Measurements from ENCODE around the gene NKD2. TPM values are rescaled to one million over a fixed set of nuclear protein-coding genes. Genes with fewer than 3 reads are reported as not detected.

NKD2 gene
- total and polyA plus RNA-seq, 2 experiments from 2014 or later, result 1.4 to 9.1 TPM

- TF ChIP-seq EZH2 (IDR thresholded peaks at IDR 0.05; ENCODE audit: borderline replicate concordance), result no peak
- TF ChIP-seq EZH2phosphoT487 (IDR thresholded peaks at IDR 0.05; ENCODE audit: low read depth, severe bottlenecking, unreplicated experiment), result no peak
- no peak for TF ChIP-seq CTCF (IDR thresholded peaks at IDR 0.05; ENCODE audit: poor library complexity)
- no peaks in the 10 kb centered on the region for H3K36me3 ChIP-seq (replicated peaks; ENCODE audit: insufficient read depth, low read depth)
- H3K9me2 ChIP-seq (replicated peaks; ENCODE audit: insufficient read depth), result no peaks in the 10 kb centered on the region
- no peaks in the 10 kb centered on the region for H3K9me3 ChIP-seq (ENCODE audit: low read depth)
- H3K4me3 ChIP-seq, result no peak overlapping the region
- no peak overlapping the region for H3K27ac ChIP-seq
- no peak overlapping the region for H2AFZ ChIP-seq
- peaks cover 3% of the 10 kb centered on the region for H3K4me1 ChIP-seq (ENCODE audit: insufficient read depth)
- no peak overlapping the region for H3K4me2 ChIP-seq
- no peaks in the 10 kb centered on the region for H3K79me2 ChIP-seq
- H3K27me3 ChIP-seq, result no peaks in the 10 kb centered on the region
- no peak for DNase-seq (ENCODE audit: low spot score)
- H4K20me1 ChIP-seq (ENCODE audit: insufficient read depth, poor library complexity, severe bottlenecking), result no peaks in the 10 kb centered on the region
- 88% methylated on average over 3 of the region's 3 CpGs for WGBS (ENCODE audit: low lambda C conversion rate, missing lambda C conversion rate)
These were observed 23.8 kb upstream of the NKD2 start for GRCh38 chr5:984774-985173.

GRCh38 chr5:987761-988160 is 20.8 kb upstream of the NKD2 start:
- no peak for DNase-seq (ENCODE audit: low spot score)
- Histone ChIP-seq H3K27ac (no peak overlapping the region), H2AFZ (no peak overlapping the region), H3K36me3 (replicated peaks; ENCODE audit: insufficient read depth, low read depth) (no peaks in the 10 kb centered on the region), H3K4me1 (ENCODE audit: insufficient read depth) (no peaks in the 10 kb centered on the region), H3K9me3 (ENCODE audit: low read depth) (no peaks in the 10 kb centered on the region), H3K27me3 (no peaks in the 10 kb centered on the region), H3K4me3 (no peak overlapping the region), H4K20me1 (ENCODE audit: insufficient read depth, poor library complexity, severe bottlenecking) (no peaks in the 10 kb centered on the region), H3K79me2 (no peaks in the 10 kb centered on the region), H3K4me2 (no peak overlapping the region), H3K9me2 (replicated peaks; ENCODE audit: insufficient read depth) (no peaks in the 10 kb centered on the region)
- TF ChIP-seq CTCF (IDR thresholded peaks at IDR 0.05; ENCODE audit: poor library complexity) (no peak), EZH2phosphoT487 (IDR thresholded peaks at IDR 0.05; ENCODE audit: low read depth, severe bottlenecking, unreplicated experiment) (no peak), EZH2 (IDR thresholded peaks at IDR 0.05; ENCODE audit: borderline replicate concordance) (no peak)
- WGBS (ENCODE audit: low lambda C conversion rate, missing lambda C conversion rate), result 92% methylated on average over 2 of the region's 2 CpGs

- H3K9me3 ChIP-seq (ENCODE audit: low read depth), result no peaks in the 10 kb centered on the region
- H3K4me2 ChIP-seq, result no peak overlapping the region
- no peak overlapping the region for H2AFZ ChIP-seq
- H3K4me3 ChIP-seq, result no peak overlapping the region
- no peak for DNase-seq (ENCODE audit: low spot score)
- TF ChIP-seq EZH2phosphoT487 (IDR thresholded peaks at IDR 0.05; ENCODE audit: low read depth, severe bottlenecking, unreplicated experiment), result no peak
- no peak for TF ChIP-seq CTCF (IDR thresholded peaks at IDR 0.05; ENCODE audit: poor library complexity)
- TF ChIP-seq EZH2 (IDR thresholded peaks at IDR 0.05; ENCODE audit: borderline replicate concordance), result no peak
- H4K20me1 ChIP-seq (ENCODE audit: insufficient read depth, poor library complexity, severe bottlenecking), result no peaks in the 10 kb centered on the region
- no peaks in the 10 kb centered on the region for H3K36me3 ChIP-seq (replicated peaks; ENCODE audit: insufficient read depth, low read depth)
- no peaks in the 10 kb centered on the region for H3K4me1 ChIP-seq (ENCODE audit: insufficient read depth)
- H3K79me2 ChIP-seq, result no peaks in the 10 kb centered on the region
- H3K9me2 ChIP-seq (replicated peaks; ENCODE audit: insufficient read depth), result no peaks in the 10 kb centered on the region
- H3K27me3 ChIP-seq, result no peaks in the 10 kb centered on the region
- WGBS (ENCODE audit: low lambda C conversion rate, missing lambda C conversion rate), result 78% methylated on average over 6 of the region's 6 CpGs
- H3K27ac ChIP-seq, result no peak overlapping the region
These were observed 20.3 kb upstream of the NKD2 start for GRCh38 chr5:988322-988721.
